UCSD-AML1 (cell line): Measurements from ENCODE around the gene LLCFC1.

ENCODE experiments used
- DNase-seq: peaks from one replicate; lab custom pipeline; 2025; ENCODE audit not compliant: unreplicated experiment; lab: John Stamatoyannopoulos, UW

Gene LLCFC1

GRCh38 chr7:142983825-142984224 is 44.5 kb downstream of the LLCFC1 start:
- no peak for DNase-seq

- DNase-seq = no peak
These were observed 45.0 kb downstream of the LLCFC1 start for GRCh38 chr7:142984297-142984696.
